HS-27A (cell line): ENCODE measurements around the gene CSK.

Experiments
- DNase-seq: peaks from one replicate; pipeline ENCODE4 v3.0.0-alpha.2; 2012; ENCODE audit warnings: low read depth, missing footprints

CSK gene

GRCh38 chr15:74801311-74801997, 19.6 kb downstream of the CSK start:
- DNase-seq, result no peak

DNA sequence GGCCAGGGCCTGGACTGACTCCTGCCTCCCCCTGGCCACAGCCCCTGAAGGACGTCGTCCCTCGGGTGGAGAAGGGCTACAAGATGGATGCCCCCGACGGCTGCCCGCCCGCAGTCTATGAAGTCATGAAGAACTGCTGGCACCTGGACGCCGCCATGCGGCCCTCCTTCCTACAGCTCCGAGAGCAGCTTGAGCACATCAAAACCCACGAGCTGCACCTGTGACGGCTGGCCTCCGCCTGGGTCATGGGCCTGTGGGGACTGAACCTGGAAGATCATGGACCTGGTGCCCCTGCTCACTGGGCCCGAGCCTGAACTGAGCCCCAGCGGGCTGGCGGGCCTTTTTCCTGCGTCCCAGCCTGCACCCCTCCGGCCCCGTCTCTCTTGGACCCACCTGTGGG, 20.4 kb downstream of the CSK start:
- no peak for DNase-seq

- no peak for DNase-seq
These were observed 21.1 kb downstream of the CSK start for GRCh38 chr15:74802862-74803447.

DNA sequence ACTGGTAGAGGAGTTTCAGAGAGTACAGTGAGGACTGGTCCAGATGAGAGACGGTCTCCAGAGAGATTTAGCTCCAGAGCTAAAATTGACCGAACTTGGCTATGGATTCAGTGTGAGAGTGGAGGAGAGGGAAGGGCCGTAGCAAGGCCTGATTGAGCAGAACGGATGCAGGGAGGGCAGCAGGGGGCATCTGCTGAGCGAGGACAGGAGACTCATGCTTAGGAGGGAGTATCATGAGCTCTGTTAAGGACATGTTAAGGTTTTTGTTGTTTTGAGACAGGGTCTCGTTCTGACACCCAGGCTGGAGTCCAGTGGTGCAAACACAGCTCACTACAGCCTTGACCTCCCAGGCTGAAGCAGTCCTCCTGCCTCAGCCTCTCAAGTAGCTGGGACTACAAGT, 23.1 kb downstream of the CSK start:
- DNase-seq, result no peak

DNA sequence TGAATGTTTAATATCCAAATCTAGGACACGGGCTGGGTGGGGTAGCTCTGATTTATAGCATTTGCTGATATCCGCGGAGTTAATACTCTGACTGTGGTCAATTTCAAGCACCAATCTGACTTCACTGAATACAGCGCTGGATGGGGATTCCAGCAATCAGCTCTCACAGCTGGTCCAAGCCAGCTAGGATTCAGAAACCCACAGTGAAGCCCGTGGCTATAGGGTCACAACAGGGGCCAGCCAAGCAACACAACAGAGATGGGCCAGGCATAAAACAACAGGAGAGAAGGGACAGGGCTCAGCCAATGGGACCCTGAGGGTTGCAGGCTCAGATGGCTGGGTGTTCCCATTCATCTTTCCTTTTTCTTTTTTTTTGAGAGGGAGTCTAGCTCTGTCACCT, 25.4 kb downstream of the CSK start:
- no peak for DNase-seq

DNA sequence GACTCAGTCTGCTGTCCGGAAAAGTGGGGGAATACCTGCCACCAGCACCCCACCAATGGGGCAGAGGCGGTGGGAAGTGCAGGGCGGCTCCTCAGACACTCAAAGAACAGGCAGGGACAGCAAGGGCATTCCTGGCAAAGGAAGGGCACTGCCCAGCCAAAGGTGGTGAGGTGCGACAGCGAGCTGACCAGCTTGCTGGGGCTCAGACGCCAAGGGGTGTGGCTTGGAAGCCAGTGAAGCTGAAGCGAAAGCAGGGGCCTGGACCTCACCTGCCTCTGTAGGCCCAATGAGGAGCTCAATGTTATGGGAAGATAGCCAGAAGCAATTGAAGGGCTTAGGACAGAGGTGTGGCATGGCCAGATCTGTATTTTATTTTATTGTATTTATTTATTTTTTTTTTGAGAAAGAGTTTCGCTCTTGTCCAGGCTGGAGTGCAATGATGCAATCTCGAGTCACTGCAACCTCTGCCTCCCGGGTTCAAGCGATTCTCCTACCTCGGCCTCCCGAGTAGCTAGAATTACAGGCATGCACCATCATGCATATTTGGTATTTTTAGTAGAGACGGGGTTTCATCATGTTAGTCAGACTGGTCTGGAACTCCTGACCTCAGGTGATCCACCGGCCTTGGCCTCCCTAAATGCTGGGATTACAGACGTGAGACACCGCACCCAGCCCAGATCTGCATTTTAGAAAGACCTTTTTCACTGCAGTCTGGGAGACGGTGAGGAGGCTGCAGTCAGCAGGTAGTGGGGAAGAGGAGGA, 26.4 kb downstream of the CSK start:
- no peak for DNase-seq

DNA sequence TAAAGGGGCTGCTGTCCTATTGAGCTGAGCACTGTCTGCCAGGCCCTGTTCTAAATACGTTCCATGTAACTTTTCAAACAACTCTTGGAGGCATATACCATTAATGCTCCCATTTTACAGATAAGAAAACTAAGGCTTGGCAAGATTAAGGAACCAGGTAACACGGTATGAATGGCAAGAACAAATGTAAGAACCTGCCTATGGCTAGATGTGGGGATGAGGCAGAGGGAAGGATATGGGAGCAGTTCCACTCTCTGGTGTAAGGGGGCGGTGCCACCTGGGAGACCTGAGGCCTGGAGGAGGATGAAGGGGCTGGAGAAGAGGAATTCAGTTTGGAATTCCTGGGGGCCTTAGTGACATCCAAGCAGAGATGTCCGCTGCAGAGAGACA, 27.0 kb downstream of the CSK start:
- DNase-seq, result no peak

DNA sequence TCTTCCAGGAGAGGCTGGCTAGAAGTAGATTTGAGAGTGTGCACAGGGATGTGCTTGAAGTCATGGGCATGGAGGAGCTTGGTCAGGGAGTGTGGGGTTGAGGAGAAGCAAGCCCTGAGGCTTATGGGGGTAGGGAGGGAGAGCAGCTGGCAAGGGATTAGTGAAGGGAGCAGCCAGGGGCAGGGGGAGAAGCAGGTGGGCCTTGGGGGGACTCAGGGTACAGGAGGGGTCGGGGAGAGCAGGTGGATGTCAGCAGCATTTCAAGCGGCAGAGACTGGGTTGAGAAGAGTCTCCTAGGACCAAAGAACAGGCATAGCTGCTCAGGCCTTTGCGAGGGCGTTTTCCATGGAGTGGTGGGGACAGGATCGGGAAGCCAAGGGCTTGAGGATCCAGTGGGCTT, 27.4 kb downstream of the CSK start:
- no peak for DNase-seq

DNA sequence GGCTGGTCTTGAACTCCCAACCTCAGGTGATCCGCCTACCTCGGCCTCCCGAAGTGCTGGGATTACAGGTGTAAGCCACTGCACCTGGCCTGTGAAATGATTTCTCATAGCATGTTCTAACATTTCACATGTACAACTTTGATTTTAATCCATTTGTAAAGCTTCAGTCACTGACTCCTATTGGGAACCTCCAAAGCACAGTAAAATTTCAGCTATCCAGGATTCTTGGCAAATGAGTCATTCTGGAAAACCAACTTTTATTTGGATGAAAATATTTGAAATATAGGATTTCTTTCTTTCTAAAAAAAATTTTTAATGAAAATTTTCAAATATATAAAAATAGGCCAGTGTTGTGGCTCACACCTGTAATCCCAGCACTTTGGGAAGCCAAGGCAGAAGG, 28.1 kb downstream of the CSK start:
- peak; percentile 52 for DNase-seq

GRCh38 chr15:74812533-74812932, 30.7 kb downstream of the CSK start, which contains the start of gene LMAN1L:
TSS of gene LMAN1L (plus strand) at chr15:74812835. CDS start at chr15:74812855, 20 bp downstream.
- DNase-seq, result no peak

DNA sequence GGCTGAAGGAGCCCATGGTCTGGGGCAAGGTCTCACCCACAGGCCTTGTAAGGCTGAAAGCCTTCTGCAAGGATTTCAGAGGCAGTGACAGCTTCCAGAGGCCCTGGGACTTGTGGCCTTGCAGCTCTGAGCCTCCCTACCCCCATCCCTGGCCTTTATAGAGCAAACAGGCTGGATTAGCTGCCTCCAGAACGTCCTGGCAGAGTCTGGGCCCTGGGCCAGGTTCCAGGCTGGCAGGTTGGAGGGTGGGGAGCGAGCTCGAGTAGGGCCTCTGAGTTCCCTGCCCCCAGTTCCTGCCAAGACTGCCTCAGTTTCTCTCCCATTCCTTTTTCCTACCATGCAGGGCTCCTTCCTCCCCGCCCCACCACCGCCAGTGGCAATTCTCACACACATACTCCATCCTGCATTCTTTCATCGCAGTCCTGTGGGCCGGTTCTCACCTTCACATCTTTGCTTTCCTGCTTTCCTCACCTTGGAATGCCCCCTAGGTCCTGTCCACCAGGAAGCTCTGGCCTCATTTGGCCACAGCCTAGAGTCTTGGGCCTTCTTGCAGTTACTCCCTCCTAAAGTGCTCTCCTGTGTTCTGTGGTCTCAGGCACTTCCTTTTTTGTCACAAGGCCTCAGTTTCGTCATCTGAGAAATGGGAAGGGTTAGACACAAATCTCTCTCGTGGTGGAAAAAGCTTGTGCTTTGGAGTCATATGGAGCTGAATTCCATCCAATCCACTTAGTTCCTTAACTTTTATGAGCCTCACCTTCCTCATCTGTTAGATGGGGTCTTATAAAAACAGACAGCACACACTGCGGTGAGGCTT, 33.4 kb downstream of the CSK start:
- DNase-seq, result no peak

DNA sequence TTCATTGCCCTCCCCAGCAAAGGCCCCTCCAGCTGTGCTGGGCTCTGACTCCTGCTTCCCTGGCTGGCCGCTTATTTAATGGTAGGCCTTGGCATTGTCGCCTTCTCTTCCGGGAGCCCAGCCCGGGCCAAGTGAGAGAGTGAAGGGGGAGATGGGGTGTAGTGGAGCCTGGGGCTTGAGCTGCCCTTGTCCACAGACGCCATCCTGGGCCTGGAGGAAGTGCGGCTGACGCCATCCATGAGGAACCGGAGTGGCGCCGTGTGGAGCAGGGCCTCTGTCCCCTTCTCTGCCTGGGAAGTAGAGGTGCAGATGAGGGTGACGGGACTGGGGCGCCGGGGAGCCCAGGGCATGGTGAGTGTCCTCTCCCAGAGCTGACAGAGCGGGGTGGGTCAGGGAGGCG, 34.1 kb downstream of the CSK start:
- no peak for DNase-seq

DNA sequence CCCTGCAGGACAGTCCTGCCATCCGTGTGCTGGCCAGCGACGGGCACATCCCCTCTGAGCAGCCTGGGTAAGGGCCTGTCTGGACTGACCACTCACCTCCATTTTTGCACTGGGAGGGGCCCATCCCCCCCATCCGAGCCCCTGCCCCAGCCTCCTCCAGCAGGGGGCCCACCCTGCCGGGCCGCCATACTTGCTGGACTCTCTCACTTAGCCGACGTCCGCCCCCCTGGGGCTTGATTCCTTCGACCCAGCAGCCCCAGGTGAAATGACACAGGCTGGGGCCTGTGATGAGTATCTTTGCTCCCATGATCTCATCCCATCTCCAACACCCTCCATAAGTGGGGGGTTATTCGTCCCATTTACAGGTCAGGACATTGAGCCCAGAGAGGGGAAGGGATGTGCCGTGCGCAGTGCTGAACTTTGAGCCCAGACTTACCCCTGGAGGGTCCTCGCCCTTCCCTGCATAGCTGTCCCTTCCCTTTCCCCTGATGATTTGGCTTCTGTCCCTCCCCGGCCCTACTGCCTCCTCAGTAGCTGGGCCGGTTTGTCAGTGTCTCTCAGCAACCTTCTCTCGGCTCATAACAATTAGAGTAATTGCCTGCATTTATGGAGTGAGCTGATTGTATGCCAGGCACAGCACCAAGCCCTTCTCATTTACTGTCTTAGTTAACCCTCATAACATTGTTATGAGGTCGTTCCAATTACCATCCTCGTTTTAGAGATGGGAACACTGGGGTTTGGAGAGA, 34.9 kb downstream of the CSK start:
- DNase-seq, result no peak

- no peak for DNase-seq
These were observed 35.5 kb downstream of the CSK start for GRCh38 chr15:74817370-74817737.

GRCh38 chr15:74820056-74820455, 38.2 kb downstream of the CSK start:
- no peak for DNase-seq

DNA sequence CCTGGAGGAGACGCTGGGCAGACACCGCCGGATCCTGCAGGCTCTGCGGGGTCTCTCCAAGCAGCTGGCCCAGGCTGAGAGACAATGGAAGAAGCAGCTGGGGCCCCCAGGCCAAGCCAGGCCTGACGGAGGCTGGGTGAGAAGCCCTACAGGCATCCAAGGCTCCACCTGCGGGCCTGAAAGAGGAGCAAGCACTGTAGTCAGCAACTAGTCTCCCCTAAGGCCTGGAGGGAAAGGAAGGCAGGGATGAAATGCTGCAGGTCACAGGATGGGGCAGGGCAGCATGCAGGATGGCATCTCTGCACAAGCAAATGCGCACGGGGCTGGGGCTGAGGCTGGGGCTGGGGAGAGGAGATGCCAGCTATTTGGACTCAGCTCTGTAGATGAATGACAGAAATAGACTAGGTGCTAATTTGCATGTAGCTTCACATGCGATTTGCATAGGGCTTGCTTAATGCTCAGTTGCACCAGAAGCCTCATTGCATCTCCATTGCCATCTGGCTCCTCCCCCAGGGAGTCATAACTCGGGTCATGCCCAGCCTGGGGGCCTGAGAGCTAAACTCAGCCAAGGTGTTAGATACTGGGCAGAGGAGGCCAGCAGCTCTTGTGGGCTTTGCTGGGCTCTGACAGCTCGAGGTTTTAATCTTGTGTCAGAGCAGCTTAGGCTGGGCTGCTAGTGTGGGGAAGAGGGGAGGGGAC, 39.4 kb downstream of the CSK start:
- no peak for DNase-seq

- no peak for DNase-seq
These were observed 39.9 kb downstream of the CSK start for GRCh38 chr15:74821790-74822158.

- DNase-seq, result no peak
These were observed 40.4 kb downstream of the CSK start for GRCh38 chr15:74822233-74822632.

DNA sequence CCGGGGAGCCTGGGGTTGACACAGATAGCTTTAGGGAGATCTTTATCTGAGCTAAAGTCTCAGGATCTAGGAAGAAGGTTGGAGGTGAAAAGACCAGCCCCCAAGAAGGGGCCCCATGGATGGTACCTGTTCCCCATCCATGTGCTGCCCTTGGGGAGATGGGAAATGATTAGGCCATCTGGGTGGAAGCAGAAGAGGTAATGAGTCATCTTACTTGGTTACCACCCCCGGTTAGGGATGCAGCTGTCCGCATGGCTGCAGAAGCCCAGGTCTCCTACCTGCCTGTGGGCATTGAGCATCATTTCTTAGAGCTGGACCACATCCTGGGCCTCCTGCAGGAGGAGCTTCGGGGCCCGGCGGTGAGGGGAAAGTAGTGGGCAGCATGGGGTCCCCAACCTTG, 41.4 kb downstream of the CSK start:
- no peak for DNase-seq

DNA sequence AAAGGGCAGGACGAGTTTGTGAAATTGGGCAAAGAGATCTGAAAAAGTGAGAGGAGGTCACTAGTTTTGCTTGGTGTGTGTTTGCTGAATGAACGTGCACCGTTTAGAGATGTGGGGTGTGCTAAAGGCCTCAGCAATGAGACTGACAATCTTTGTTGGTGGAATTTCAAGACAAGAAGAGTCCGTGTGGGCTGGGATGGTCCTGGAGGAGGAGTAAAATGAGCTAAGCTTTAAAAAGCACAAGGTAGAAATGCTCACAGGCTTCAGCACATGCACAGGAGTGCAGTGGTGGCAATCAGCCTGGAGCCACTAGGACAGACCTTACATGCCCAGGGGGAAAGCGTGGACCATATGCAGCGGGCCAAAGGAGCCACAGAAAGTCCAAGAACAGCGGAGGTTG, 43.1 kb downstream of the CSK start:
- DNase-seq, result no peak

DNA sequence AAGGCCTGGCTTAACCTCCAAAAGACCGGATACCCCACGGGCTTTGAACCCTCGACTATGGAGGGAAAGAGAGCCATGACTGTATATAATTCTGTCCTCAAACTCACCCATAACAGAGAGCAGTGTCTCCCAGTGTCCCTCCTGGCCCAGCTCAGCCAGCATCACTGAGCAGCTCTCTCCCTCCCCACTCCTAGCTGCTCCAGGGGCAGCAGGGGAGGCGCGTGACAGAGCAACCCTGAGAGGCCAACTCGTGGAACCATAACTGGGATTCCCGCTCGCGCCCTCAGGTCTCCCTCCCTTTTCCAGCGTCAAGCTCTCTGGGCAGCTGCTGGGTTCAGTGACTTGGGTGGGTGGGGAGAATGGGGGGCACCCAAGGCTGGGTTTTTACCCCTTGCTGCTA, 44.0 kb downstream of the CSK start:
- no peak for DNase-seq
